ENCODE results near the gene RBP5. TPM values are rescaled to one million over a fixed set of nuclear protein-coding genes. Genes with fewer than 3 reads are reported as not detected.

RBP5 gene
- polyA plus RNA-seq, 2 of the 4 experiments (the other 2 are of a cell fraction): 0.25 TPM; not detected in 1

DNA sequence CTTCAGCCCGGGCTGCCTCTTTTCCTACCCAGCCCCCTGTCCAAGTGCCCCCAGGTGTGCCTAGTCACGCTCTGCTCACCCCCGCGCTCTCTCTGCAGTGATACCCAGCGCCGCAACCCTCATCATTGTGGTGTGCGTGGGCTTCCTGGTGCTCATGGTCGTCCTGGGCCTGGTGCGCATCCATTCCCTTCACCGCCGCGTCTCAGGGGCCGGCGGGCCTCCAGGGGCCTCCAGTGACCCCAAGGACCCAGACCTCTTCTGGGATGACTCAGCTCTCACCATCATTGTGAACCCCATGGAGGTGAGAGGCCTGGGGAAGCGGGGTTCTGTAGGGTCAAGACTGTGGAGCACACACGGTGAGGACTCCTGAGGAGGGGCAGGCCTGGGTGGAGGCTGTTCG lies 28.7 kb upstream of the RBP5 start:
- POLR2A ChIA-PET: no interaction called here
- FAIRE-seq: no peak

DNA sequence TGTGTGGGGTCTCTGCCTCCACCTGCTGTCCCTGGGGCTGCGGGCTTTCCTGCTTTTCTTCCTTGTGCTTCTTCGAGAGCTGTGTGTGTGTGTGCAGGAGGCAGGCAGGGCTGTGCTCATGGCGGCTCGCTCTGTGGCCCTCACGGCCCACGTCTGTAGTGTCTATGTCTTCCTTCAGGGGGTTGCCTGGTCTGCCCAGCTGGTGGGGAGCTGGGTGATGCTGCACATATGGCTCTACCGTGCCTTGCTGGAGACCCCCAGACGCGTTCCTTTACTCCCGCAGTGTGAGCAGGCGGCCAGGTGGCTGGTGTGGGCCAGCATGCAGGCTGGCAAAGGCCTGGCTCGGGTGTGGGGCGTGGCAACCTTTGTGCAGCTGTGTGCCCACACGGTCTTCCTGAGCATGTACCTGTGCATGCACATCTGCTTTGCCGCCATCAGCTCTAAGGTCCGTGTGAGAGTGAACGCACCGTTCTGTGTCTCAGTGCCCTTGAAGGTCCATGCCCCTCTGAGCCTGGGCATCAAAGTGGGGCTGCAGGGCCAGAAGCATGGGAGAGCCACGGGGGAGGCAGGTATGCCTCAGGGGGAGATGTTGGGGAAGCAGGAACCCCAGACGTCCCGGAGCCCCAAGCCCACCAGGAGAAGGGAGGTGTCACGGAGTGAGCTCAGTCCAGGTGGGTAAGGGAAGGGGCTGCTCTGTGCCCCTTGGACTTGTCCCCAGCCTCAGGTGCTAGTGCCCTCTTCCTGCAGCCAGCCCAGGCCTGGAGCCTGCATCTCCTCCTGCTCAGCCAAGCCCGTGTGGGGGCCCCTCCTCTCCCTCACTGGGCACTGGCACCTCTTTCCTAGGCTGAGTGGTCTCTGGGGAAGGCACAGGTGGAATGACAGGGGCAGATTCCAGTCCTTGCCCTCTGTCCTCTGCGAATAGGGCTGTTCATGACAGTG lies 27.8 kb upstream of the RBP5 start:
- ChIA-PET CTCF (interaction anchor here (0.6 to 4.5 kb wide), 6 partner anchors 11 to 634 kb away, joined by 3 to 71 read pairs (median 5); no protein-coding TSS in a partner anchor), POLR2A (no interaction called here)
- no peaks in the 10 kb centered on the region for H3K9me3 ChIP-seq
- TF ChIP-seq HOXB5 (CRISPR knock-in tag; IDR thresholded peaks at IDR 0.05) (no peak), EP300 (IDR thresholded peaks at IDR 0.05) (no peak), GATA3 (IDR thresholded peaks at IDR 0.05; ENCODE audit: borderline replicate concordance) (no peak)
- TF ChIP-seq, protein P1, sequence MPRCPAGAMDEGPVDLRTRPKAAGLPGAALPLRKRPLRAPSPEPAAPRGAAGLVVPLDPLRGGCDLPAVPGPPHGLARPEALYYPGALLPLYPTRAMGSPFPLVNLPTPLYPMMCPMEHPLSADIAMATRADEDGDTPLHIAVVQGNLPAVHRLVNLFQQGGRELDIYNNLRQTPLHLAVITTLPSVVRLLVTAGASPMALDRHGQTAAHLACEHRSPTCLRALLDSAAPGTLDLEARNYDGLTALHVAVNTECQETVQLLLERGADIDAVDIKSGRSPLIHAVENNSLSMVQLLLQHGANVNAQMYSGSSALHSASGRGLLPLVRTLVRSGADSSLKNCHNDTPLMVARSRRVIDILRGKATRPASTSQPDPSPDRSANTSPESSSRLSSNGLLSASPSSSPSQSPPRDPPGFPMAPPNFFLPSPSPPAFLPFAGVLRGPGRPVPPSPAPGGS (IDR thresholded peaks at IDR 0.05): no peak
- TF ChIP-seq, protein P2, sequence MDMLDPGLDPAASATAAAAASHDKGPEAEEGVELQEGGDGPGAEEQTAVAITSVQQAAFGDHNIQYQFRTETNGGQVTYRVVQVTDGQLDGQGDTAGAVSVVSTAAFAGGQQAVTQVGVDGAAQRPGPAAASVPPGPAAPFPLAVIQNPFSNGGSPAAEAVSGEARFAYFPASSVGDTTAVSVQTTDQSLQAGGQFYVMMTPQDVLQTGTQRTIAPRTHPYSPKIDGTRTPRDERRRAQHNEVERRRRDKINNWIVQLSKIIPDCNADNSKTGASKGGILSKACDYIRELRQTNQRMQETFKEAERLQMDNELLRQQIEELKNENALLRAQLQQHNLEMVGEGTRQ (IDR thresholded peaks at IDR 0.05): no peak
- 83% methylated on average over 23 of the region's 24 CpGs for WGBS (ENCODE audit: missing lambda C conversion rate)
- no peak for DNase-seq (ENCODE audit: low read depth in 1 of 2, low spot score in 1 of 2)
- H3K4me2 ChIP-seq: no peak overlapping the region
- H3K4me1 ChIP-seq: no peaks in the 10 kb centered on the region
- no peak overlapping the region for H3K4me3 ChIP-seq
- FAIRE-seq: no peak
- H3K27ac ChIP-seq: no peak overlapping the region
- no peak for ATAC-seq

More for the DNA sequence above, 28.7 kb upstream of the RBP5 start:
- DNase-seq (ENCODE audit: low read depth in 1 of 2, low spot score in 1 of 2) (no peak), ATAC-seq (no peak)
- CTCF ChIA-PET: interaction anchor here (0.8 to 2.5 kb wide), 2 partner anchors 13 to 16 kb away, joined by 6 to 8 read pairs; no protein-coding TSS in a partner anchor
- TF ChIP-seq, protein P3, sequence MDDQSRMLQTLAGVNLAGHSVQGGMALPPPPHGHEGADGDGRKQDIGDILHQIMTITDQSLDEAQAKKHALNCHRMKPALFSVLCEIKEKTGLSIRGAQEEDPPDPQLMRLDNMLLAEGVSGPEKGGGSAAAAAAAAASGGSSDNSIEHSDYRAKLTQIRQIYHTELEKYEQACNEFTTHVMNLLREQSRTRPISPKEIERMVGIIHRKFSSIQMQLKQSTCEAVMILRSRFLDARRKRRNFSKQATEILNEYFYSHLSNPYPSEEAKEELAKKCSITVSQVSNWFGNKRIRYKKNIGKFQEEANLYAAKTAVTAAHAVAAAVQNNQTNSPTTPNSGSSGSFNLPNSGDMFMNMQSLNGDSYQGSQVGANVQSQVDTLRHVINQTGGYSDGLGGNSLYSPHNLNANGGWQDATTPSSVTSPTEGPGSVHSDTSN (IDR thresholded peaks at IDR 0.05): no peak
- TF ChIP-seq CHD4 (IDR thresholded peaks at IDR 0.05; ENCODE audit: borderline replicate concordance) (no peak), EHF (CRISPR knock-in tag; IDR thresholded peaks at IDR 0.05) (no peak), MAZ (IDR thresholded peaks at IDR 0.05; ENCODE audit: borderline replicate concordance, low read depth, low read length) (no peak), NR3C1 (IDR thresholded peaks at IDR 0.05) (no peak), CBX2 (IDR thresholded peaks at IDR 0.05; ENCODE audit: borderline replicate concordance, low read depth) (no peak), GATA3 (IDR thresholded peaks at IDR 0.05; ENCODE audit: borderline replicate concordance) (no peak), CBX8 (IDR thresholded peaks at IDR 0.05) (no peak)
- TF ChIP-seq, protein P4, sequence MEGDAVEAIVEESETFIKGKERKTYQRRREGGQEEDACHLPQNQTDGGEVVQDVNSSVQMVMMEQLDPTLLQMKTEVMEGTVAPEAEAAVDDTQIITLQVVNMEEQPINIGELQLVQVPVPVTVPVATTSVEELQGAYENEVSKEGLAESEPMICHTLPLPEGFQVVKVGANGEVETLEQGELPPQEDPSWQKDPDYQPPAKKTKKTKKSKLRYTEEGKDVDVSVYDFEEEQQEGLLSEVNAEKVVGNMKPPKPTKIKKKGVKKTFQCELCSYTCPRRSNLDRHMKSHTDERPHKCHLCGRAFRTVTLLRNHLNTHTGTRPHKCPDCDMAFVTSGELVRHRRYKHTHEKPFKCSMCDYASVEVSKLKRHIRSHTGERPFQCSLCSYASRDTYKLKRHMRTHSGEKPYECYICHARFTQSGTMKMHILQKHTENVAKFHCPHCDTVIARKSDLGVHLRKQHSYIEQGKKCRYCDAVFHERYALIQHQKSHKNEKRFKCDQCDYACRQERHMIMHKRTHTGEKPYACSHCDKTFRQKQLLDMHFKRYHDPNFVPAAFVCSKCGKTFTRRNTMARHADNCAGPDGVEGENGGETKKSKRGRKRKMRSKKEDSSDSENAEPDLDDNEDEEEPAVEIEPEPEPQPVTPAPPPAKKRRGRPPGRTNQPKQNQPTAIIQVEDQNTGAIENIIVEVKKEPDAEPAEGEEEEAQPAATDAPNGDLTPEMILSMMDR (IDR thresholded peaks at IDR 0.05): no peak
- TF ChIP-seq, protein P1 (IDR thresholded peaks at IDR 0.05): no peak
- TF ChIP-seq, protein P5, sequence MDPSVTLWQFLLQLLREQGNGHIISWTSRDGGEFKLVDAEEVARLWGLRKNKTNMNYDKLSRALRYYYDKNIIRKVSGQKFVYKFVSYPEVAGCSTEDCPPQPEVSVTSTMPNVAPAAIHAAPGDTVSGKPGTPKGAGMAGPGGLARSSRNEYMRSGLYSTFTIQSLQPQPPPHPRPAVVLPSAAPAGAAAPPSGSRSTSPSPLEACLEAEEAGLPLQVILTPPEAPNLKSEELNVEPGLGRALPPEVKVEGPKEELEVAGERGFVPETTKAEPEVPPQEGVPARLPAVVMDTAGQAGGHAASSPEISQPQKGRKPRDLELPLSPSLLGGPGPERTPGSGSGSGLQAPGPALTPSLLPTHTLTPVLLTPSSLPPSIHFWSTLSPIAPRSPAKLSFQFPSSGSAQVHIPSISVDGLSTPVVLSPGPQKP (IDR thresholded peaks at IDR 0.05; ENCODE audit: low read depth, low read length): no peak
- Histone ChIP-seq H3K9me3 (no peaks in the 10 kb centered on the region), H3K4me3 (no peak overlapping the region), H3K4me2 (no peak overlapping the region), H3K4me1 (no peaks in the 10 kb centered on the region), H3K27ac (no peak overlapping the region)
- WGBS (ENCODE audit: missing lambda C conversion rate): 90% methylated on average over 15 of the region's 17 CpGs

Data from A549 (cell line).